ENCODE results near the gene JARID2. TPM values are rescaled to one million over a fixed set of nuclear protein-coding genes. Genes with fewer than 3 reads are reported as not detected.

JARID2 gene
- total RNA-seq, 3 donors from 2014 or later: 10.6 to 11.8 (median 11.4) TPM

DNA sequence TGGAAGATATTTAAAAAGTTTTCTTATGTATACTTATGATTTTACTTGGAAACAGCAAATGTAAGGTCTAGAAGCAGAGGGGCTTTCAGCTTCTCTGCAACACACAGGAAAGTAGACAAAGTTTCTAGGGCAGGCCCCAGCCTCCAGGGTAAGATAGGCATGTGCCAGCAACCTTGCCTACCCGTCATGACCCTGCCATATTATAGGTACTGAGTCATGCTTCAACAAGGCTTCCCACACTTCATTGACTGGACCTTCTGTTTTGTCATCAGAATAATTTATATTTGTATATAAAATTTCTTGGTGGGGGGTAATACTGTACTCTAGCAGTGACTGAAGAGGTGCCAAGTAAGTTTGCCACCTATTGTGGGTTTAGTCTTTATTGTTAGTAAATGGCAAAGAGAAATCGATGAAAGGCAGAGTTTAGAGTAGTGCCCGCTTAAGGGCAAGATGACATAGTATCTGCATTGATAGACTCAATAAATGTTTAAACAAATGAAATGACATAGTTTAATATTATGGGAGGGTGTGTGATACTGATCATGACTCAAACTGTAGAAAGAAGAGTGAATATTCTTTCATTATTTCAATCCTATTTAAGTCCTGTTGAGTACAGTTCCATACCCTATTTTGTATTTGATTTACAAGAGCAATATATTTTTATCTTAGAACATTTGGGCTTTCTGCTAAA lies 95.6 kb downstream of the JARID2 start:
- ATAC-seq: no peak
- intact Hi-C loops (cut with DNase I, micrococcal nuclease): no loop called here

DNA sequence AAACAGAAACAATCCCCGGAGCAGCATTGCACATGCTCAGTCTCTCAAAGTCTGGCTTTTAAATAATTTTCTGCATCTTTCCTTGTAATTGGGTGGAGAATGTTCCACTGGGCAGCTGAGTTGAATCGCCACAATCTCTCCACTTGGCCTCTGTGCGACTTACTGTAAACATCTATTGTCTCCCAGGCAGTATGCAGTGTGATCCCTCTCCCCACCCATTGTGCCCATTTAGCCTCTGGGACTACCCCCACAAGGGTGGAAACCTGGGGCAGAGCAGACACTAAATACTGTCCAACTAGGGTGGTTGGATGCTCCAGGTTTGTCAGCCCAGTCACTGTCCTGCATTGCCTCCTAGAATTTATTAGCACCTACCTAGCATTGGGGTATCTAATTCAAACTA lies 96.2 kb downstream of the JARID2 start:
- ATAC-seq (no peak), DNase-seq (no peak)
- Histone ChIP-seq H3K9me3 (no peaks in the 10 kb centered on the region), H3K4me1 (ENCODE audit: low read depth) (peaks cover 8% of the 10 kb centered on the region), H3K36me3 (ENCODE audit: low read depth) (no peaks in the 10 kb centered on the region), H3K4me3 (no peak overlapping the region)
- TF ChIP-seq, protein P1, sequence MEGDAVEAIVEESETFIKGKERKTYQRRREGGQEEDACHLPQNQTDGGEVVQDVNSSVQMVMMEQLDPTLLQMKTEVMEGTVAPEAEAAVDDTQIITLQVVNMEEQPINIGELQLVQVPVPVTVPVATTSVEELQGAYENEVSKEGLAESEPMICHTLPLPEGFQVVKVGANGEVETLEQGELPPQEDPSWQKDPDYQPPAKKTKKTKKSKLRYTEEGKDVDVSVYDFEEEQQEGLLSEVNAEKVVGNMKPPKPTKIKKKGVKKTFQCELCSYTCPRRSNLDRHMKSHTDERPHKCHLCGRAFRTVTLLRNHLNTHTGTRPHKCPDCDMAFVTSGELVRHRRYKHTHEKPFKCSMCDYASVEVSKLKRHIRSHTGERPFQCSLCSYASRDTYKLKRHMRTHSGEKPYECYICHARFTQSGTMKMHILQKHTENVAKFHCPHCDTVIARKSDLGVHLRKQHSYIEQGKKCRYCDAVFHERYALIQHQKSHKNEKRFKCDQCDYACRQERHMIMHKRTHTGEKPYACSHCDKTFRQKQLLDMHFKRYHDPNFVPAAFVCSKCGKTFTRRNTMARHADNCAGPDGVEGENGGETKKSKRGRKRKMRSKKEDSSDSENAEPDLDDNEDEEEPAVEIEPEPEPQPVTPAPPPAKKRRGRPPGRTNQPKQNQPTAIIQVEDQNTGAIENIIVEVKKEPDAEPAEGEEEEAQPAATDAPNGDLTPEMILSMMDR (IDR thresholded peaks at IDR 0.05): no peak
- intact Hi-C loops (cut with DNase I, micrococcal nuclease): no loop called here

More for the DNA sequence above, 95.6 kb downstream of the JARID2 start:
- H3K4me1 ChIP-seq (ENCODE audit: low read depth): peaks cover 8% of the 10 kb centered on the region
- TF ChIP-seq, protein P1 (IDR thresholded peaks at IDR 0.05): no peak
- no peak for DNase-seq
- H3K4me3 ChIP-seq: no peak overlapping the region
- H3K9me3 ChIP-seq: no peaks in the 10 kb centered on the region
- H3K36me3 ChIP-seq (ENCODE audit: low read depth): no peaks in the 10 kb centered on the region

DNA sequence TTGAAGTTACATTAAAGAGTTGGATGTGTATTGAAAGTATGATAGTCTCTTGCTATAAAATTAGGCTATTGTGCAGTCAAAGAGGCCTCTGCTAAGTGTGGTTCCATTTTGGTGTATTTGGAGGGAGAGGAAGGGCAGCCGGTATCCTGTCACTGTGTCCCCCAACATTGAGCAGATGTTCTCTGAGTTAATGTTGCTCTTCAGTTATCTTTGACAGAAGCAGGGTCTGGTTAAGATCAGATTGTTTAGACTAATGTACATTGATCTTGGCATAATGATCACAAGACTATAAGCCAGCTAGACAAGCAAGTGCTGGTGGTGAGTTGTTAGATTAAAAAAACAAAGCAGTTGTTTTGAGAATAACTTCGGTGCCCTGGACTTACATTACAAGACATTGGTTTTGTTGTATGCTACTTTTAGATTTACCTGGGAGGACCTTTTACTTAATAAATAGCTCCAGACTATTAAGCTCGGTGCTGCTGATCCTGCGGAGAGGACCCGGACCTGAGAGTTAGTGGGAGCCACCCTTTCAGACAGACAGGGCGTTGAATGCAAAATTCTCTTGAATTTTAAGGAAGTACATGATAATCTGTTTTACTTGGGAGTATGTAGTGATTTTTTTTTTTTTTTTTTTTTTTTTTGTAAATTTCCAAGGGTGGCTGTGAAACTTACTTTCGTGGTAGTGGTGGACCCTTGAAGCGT lies 97.8 kb downstream of the JARID2 start:
- intact Hi-C loops (cut with DNase I, micrococcal nuclease): no loop called here
- H3K36me3 ChIP-seq (ENCODE audit: low read depth): no peaks in the 10 kb centered on the region
- no peaks in the 10 kb centered on the region for H3K9me3 ChIP-seq
- no peaks in the 10 kb centered on the region for H3K4me1 ChIP-seq (ENCODE audit: low read depth)
- TF ChIP-seq, protein P1 (IDR thresholded peaks at IDR 0.05): no peak
- ATAC-seq: no peak
- no peak overlapping the region for H3K4me3 ChIP-seq
- no peak for DNase-seq

DNA sequence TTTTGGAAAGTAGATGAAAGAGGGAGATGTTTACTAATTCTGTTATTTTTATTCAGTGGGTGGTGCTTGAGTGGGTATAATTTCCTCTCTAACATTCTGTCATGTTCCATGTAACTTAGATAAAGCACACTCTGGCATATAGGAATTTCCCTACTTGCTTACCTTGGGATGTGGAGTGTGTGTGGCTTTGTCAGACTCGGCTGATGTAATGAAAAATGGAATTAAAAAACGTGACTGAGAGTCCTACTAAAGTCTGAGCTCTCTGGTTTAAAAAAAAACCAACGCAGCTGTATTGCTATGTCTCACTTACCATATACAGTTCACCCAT lies 98.3 kb downstream of the JARID2 start:
- H3K4me1 ChIP-seq (ENCODE audit: low read depth): no peaks in the 10 kb centered on the region
- DNase-seq: no peak
- H3K4me3 ChIP-seq: no peak overlapping the region
- TF ChIP-seq, protein P1 (IDR thresholded peaks at IDR 0.05): no peak
- no peaks in the 10 kb centered on the region for H3K36me3 ChIP-seq (ENCODE audit: low read depth)
- no peak for ATAC-seq
- intact Hi-C loops (cut with DNase I, micrococcal nuclease): no loop called here
- no peaks in the 10 kb centered on the region for H3K9me3 ChIP-seq

DNA sequence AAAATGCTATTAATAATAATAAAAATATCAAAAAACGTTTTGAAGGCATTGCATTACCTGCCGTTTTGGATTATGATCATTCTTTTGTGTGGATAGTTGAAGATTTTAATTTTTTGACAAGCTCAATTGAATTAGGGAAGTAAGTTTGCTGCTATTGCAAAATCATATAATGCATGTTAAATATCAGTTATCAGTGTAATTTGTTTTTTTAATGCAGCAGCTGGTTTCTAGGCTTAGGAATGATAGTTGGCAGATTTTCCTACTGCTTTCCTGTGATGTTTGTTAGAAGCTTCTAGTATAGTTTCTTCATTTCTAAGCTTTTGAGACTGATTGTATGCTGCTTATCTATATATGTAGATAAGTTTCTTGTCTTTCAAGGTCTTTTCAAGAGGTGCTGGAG lies 99.0 kb downstream of the JARID2 start:
- TF ChIP-seq, protein P1 (IDR thresholded peaks at IDR 0.05): no peak
- DNase-seq (no peak), ATAC-seq (no peak)
- H3K36me3 ChIP-seq (ENCODE audit: low read depth): no peaks in the 10 kb centered on the region
- H3K9me3 ChIP-seq: no peaks in the 10 kb centered on the region
- H3K4me1 ChIP-seq (ENCODE audit: low read depth): no peaks in the 10 kb centered on the region
- no peak overlapping the region for H3K4me3 ChIP-seq
- intact Hi-C loops (cut with DNase I, micrococcal nuclease): no loop called here

Data from mucosa of descending colon (tissue), 3 donors.